AG04450 (cell line): Measurements from ENCODE around the gene ZDHHC16. TPM values are rescaled to one million over a fixed set of nuclear protein-coding genes. Genes with fewer than 3 reads are reported as not detected.

Experiments used
- CTCF ChIA-PET: fragments of 300-600, 350-600 bp; formaldehyde crosslinking; extraction: SDS; loops from one replicate; lab custom pipeline; 2022; ENCODE audit warnings: antibody characterized with exemption, inconsistent platforms; lab: Charles Lee
- POLR2A ChIA-PET: fragments of 350-600 bp; formaldehyde crosslinking; extraction: SDS; loops from one replicate; lab custom pipeline; 2021; ENCODE audit warnings: antibody characterized with exemption, inconsistent platforms; lab: Yijun Ruan, JAX
- DNase-seq: peaks from one replicate; pipeline ENCODE4 v3.0.0-alpha.2; 2011; ENCODE audit warnings: low read depth, low spot score
- H3K27ac ChIP-seq: one replicate; pipeline ENCODE4 v1.5.1; 2012; ENCODE audit warnings: low read depth, low read length, control low read depth
- H3K27me3 ChIP-seq: one replicate; pipeline ENCODE4 v1.6.0; 2012; ENCODE audit warnings: low read length; ENCODE audit not compliant: control insufficient read depth, insufficient read depth
- H3K4me3 ChIP-seq: 2 replicates; pipeline ENCODE4 v1.5.1; 2011; ENCODE audit warnings: mild to moderate bottlenecking, low read depth, low read length, control low read depth
- H3K9me3 ChIP-seq: 2 replicates; pipeline ENCODE4 v1.5.1; 2012; ENCODE audit warnings: low read length; ENCODE audit not compliant: control insufficient read depth, insufficient read depth
- polyA plus RNA-seq: library from polyadenylated mRNA; depleted of rRNA; stranded (reverse); fragments of >200 nt; gene quantifications from 2 replicates; pipeline ENCODE4 v1.2.3, GENCODE V29; 2011
- TF ChIP-seq, protein P1 (sequence below): IDR thresholded peaks from 2 replicates; pipeline ENCODE4 v1.5.1; 2011; ENCODE audit warnings: low read depth, low read length, control low read depth, inconsistent platforms

The ZDHHC16 gene
- polyA plus RNA-seq, 1 experiment: 64.5 TPM

DNA sequence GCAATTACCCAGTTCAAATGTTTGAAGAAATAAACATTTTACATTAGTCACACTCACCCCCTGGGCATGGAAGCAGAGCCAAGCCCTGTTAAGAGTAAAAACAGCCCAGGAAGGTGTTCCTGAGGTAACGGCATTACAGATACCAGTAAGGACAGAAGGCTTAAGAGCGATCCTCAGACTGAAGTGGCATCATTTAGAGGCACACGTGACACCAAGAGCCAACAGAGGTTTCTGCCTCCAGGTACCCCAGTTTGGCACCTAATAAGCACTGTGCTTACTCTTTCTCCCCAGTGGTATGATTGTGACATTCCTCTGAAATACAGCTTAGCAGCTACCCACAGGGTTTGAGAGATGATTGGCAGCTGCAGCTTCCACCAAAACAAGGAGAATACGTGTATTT lies 35.1 kb downstream of the ZDHHC16 start:
- CTCF ChIA-PET: interaction anchor here (0.9 to 1.1 kb wide), 2 partner anchors 17 to 63 kb away, joined by 3 to 4 read pairs; no protein-coding TSS in a partner anchor
- Histone ChIP-seq H3K4me3 (no peak overlapping the region), H3K27ac (no peak overlapping the region), H3K27me3 (no peaks in the 10 kb centered on the region), H3K9me3 (no peaks in the 10 kb centered on the region)
- TF ChIP-seq, protein P1, sequence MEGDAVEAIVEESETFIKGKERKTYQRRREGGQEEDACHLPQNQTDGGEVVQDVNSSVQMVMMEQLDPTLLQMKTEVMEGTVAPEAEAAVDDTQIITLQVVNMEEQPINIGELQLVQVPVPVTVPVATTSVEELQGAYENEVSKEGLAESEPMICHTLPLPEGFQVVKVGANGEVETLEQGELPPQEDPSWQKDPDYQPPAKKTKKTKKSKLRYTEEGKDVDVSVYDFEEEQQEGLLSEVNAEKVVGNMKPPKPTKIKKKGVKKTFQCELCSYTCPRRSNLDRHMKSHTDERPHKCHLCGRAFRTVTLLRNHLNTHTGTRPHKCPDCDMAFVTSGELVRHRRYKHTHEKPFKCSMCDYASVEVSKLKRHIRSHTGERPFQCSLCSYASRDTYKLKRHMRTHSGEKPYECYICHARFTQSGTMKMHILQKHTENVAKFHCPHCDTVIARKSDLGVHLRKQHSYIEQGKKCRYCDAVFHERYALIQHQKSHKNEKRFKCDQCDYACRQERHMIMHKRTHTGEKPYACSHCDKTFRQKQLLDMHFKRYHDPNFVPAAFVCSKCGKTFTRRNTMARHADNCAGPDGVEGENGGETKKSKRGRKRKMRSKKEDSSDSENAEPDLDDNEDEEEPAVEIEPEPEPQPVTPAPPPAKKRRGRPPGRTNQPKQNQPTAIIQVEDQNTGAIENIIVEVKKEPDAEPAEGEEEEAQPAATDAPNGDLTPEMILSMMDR: no peak
- no peak for DNase-seq
- POLR2A ChIA-PET: no interaction called here

DNA sequence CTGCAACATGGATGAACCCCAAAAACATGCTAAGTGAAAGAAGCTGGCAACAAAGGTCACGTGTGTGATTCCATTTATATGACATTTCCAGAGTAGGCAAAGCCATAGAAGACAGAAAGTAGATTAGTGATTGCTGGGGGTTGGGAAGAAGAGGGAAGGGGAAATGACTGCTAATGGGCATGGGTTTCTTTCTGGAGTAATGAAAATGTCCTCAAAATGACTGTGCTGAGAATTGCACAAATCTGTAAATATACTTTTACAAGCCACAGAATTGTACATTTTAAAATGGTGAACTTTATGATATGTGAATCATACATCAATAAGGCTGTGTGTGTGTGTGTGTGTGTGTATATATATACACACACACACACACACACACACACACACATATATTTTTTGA lies 36.4 kb downstream of the ZDHHC16 start:
- H3K9me3 ChIP-seq: no peaks in the 10 kb centered on the region
- no peak overlapping the region for H3K4me3 ChIP-seq
- no peak overlapping the region for H3K27ac ChIP-seq
- H3K27me3 ChIP-seq: no peaks in the 10 kb centered on the region
- no peak for DNase-seq
- POLR2A ChIA-PET: no interaction called here
- TF ChIP-seq, protein P1: no peak
- CTCF ChIA-PET: interaction anchor here (1.1 to 1.6 kb wide), 2 partner anchors 62 to 71 kb away, joined by 4 to 5 read pairs; no protein-coding TSS in a partner anchor

DNA sequence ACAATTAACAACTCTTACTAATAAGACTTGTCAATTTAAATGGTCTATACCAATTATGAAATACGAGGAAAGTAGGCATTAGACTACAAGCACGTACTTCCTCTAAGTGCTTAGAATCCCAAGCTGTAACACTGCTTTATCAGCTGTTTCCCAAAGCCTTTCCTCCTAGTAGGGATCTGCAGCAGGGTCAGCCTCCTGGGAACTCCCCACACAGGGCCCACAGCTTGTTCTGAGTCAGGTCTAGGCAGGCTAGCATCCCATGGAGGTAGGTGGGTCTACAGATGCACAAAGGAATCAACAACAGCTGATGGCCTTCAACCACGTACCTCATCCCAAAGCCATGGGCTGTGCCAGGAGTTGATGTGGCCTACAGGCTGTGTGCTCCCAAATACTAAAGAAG lies 37.5 kb downstream of the ZDHHC16 start:
- Histone ChIP-seq H3K27me3 (no peaks in the 10 kb centered on the region), H3K27ac (no peak overlapping the region), H3K4me3 (no peak overlapping the region), H3K9me3 (no peaks in the 10 kb centered on the region)
- no peak for DNase-seq
- ChIA-PET CTCF (interaction anchor here (1.3 to 1.6 kb wide), 2 partner anchors 19 to 70 kb away, joined by 4 to 5 read pairs; no protein-coding TSS in a partner anchor), POLR2A (no interaction called here)
- TF ChIP-seq, protein P1: no peak

DNA sequence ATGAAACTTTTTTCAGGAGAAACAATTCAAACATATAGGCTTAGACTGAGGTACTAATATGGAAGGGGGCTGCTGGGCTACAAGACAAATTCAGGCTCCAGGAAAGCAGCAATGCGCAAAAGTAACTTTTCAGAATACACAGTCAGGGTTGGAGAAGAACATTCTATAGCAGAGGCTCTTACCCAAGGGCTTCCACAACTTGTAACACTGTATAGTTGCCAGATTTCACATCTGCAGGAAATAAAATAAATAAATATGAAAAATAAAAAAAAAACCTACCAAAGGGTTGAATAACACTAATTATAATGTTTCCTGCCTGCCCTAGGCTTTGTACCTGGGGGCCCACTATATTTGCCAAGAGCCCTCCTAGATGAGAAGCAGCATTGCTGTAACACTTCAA lies 37.9 kb downstream of the ZDHHC16 start:
- TF ChIP-seq, protein P1: no peak
- ChIA-PET CTCF (interaction anchor here (0.6 to 1.6 kb wide), 3 partner anchors 16 to 69 kb away, joined by 3 to 5 read pairs (median 4); no protein-coding TSS in a partner anchor), POLR2A (interaction anchor here (0.6 kb wide), 1 partner anchor 60 kb away, joined by 5 read pairs; no protein-coding TSS in a partner anchor)
- Histone ChIP-seq H3K9me3 (no peaks in the 10 kb centered on the region), H3K27ac (no peak overlapping the region), H3K27me3 (no peaks in the 10 kb centered on the region), H3K4me3 (no peak overlapping the region)
- no peak for DNase-seq

DNA sequence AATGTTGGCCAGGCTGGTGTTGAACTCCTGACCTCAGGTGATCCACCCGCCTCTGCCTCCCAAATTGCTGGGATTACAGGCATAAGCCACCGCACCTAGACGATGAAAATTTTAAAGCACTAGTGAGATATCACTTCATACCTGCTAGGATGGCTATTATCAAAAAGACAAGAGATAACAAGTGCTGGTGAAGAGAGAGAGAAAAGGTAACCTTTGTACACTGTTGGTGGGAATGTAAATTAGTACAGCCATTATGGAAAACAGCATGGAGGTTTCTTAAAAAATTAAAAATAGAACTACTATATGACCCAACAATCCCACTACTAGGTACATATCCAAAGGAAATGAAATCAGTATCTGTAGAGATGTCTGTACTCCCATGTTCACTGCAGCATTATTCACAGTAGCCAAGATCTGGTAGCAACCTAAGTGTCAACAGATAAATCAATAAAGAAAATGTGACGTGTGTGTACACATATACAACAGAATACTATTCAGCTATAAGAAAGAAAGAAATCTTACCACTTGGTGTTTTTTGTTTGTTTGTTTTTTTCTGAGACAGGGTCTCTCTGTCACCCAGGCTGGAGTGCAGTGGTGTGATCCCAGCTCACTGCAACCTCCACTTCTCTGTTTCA lies 39.8 kb downstream of the ZDHHC16 start:
- TF ChIP-seq, protein P1: no peak
- Histone ChIP-seq H3K4me3 (no peak overlapping the region), H3K27me3 (no peaks in the 10 kb centered on the region), H3K27ac (no peak overlapping the region), H3K9me3 (no peaks in the 10 kb centered on the region)
- ChIA-PET CTCF (no interaction called here), POLR2A (no interaction called here)
- no peak for DNase-seq
